SK-N-SH treated with all-trans-retinoic acid at 6 μM for 48 hours (cell line): ENCODE results near the gene TLE1.

Experiments
- ARNTL ChIP-seq: fragments of 450-650 bp; formaldehyde crosslinking; IDR thresholded peaks from 2 replicates; pipeline ENCODE4 v1.5.0; 2020; ENCODE audit warnings: low read depth, mild to moderate bottlenecking, moderate library complexity, borderline replicate concordance
- BACH2 ChIP-seq: fragments of 250-450 bp; sonication (Bioruptor Pico); IDR thresholded peaks from 2 replicates; pipeline ENCODE4 v1.9.0; 2021; ENCODE audit warnings: mild to moderate bottlenecking, borderline replicate concordance
- OSR1 ChIP-seq: fragments of 250-450 bp; sonication (Bioruptor Pico); IDR thresholded peaks from 2 replicates; pipeline ENCODE4 v1.8.0; 2022; ENCODE audit warnings: moderate library complexity, mild to moderate bottlenecking, inconsistent platforms
- PPARA ChIP-seq: fragments of 250-450 bp; sonication (Bioruptor Pico); IDR thresholded peaks from 2 replicates; pipeline ENCODE4 v1.5.0; 2020; ENCODE audit warnings: mild to moderate bottlenecking, borderline replicate concordance
- RARB ChIP-seq: fragments of 250-450 bp; sonication (Bioruptor Pico); IDR thresholded peaks from 2 replicates; pipeline ENCODE4 v1.8.0; 2021; ENCODE audit warnings: mild to moderate bottlenecking, moderate library complexity
- SNAI2 ChIP-seq: fragments of 250-450 bp; sonication (Bioruptor Pico); IDR thresholded peaks from 2 replicates; pipeline ENCODE4 v1.5.0; 2020; ENCODE audit warnings: mild to moderate bottlenecking, moderate library complexity
- TCF4 ChIP-seq: fragments of 250-450 bp; sonication (Bioruptor Pico); IDR thresholded peaks from 2 replicates; pipeline ENCODE4 v1.8.0; 2021; ENCODE audit warnings: mild to moderate bottlenecking, moderate library complexity, borderline replicate concordance
- ZC3H10 ChIP-seq: fragments of 250-450 bp; sonication (Bioruptor Pico); IDR thresholded peaks from 2 replicates; pipeline ENCODE4 v1.5.1; 2021; ENCODE audit warnings: mild to moderate bottlenecking, moderate library complexity
- ZFP3 ChIP-seq: fragments of 250-450 bp; sonication (Bioruptor Pico); IDR thresholded peaks from 2 replicates; pipeline ENCODE4 v1.5.0; 2020; ENCODE audit warnings: mild to moderate bottlenecking, moderate library complexity
- ZFP30 ChIP-seq: fragments of 450-650 bp; formaldehyde crosslinking; IDR thresholded peaks from 2 replicates; pipeline ENCODE4 v1.5.0; 2022; ENCODE audit warnings: mild to moderate bottlenecking, moderate library complexity
- ZNF70 ChIP-seq: fragments of 450-650 bp; formaldehyde crosslinking; IDR thresholded peaks from 2 replicates; pipeline ENCODE4 v1.5.0; 2020; ENCODE audit warnings: mild to moderate bottlenecking, moderate library complexity
- TF ChIP-seq, protein P1 (sequence below): fragments of 250-450 bp; sonication (Bioruptor Pico); IDR thresholded peaks from 2 replicates; pipeline ENCODE4 v1.8.0; 2020; ENCODE audit warnings: mild to moderate bottlenecking, moderate library complexity, borderline replicate concordance
- TF ChIP-seq, protein P2 (sequence below): fragments of 250-450 bp; sonication (Bioruptor Pico); IDR thresholded peaks from 2 replicates; pipeline ENCODE4 v1.5.1; 2021; ENCODE audit warnings: mild to moderate bottlenecking, moderate library complexity
- TF ChIP-seq, protein P3 (sequence below): fragments of 250-450 bp; sonication (Bioruptor Pico); IDR thresholded peaks from 2 replicates; pipeline ENCODE4 v1.5.1; 2020; ENCODE audit warnings: low read depth, mild to moderate bottlenecking, moderate library complexity

DNA sequence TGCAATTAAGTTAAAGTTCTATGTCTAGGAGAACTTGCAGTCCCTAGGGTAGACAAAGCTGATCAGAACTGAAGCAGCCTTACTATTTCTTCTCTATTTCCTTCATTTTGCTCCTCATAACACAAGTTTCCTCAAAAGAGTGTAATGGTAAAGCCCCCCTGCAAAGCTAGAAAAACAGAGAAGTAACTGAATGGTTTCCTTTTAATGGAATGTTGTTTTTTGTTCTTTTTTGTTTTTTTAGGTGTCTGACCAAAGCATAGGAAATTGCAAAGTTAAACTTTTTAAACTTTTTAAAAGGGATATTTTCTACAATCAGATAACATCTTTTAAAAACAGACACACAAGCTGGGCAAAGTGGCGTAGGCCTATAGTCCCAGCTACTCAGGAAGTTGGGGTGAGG lies 145.7 kb downstream of the TLE1 start:
- TF ChIP-seq ZFP30 (CRISPR knock-in tag): no peak
- no peak for TF ChIP-seq RARB
- TF ChIP-seq ZC3H10: no peak
- no peak for TF ChIP-seq PPARA
- no peak for TF ChIP-seq OSR1 (CRISPR knock-in tag)
- TF ChIP-seq TCF4 (CRISPR knock-in tag): no peak
- TF ChIP-seq BACH2 (CRISPR knock-in tag): no peak
- TF ChIP-seq ZNF70: no peak
- no peak for TF ChIP-seq SNAI2 (CRISPR knock-in tag)
- TF ChIP-seq, protein P1, sequence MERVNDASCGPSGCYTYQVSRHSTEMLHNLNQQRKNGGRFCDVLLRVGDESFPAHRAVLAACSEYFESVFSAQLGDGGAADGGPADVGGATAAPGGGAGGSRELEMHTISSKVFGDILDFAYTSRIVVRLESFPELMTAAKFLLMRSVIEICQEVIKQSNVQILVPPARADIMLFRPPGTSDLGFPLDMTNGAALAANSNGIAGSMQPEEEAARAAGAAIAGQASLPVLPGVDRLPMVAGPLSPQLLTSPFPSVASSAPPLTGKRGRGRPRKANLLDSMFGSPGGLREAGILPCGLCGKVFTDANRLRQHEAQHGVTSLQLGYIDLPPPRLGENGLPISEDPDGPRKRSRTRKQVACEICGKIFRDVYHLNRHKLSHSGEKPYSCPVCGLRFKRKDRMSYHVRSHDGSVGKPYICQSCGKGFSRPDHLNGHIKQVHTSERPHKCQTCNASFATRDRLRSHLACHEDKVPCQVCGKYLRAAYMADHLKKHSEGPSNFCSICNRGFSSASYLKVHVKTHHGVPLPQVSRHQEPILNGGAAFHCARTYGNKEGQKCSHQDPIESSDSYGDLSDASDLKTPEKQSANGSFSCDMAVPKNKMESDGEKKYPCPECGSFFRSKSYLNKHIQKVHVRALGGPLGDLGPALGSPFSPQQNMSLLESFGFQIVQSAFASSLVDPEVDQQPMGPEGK (CRISPR knock-in tag): no peak
- TF ChIP-seq ZFP3 (CRISPR knock-in tag): no peak
- TF ChIP-seq, protein P2, sequence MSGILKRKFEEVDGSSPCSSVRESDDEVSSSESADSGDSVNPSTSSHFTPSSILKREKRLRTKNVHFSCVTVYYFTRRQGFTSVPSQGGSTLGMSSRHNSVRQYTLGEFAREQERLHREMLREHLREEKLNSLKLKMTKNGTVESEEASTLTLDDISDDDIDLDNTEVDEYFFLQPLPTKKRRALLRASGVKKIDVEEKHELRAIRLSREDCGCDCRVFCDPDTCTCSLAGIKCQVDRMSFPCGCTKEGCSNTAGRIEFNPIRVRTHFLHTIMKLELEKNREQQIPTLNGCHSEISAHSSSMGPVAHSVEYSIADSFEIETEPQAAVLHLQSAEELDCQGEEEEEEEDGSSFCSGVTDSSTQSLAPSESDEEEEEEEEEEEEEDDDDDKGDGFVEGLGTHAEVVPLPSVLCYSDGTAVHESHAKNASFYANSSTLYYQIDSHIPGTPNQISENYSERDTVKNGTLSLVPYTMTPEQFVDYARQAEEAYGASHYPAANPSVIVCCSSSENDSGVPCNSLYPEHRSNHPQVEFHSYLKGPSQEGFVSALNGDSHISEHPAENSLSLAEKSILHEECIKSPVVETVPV (CRISPR knock-in tag): no peak
- TF ChIP-seq, protein P3, sequence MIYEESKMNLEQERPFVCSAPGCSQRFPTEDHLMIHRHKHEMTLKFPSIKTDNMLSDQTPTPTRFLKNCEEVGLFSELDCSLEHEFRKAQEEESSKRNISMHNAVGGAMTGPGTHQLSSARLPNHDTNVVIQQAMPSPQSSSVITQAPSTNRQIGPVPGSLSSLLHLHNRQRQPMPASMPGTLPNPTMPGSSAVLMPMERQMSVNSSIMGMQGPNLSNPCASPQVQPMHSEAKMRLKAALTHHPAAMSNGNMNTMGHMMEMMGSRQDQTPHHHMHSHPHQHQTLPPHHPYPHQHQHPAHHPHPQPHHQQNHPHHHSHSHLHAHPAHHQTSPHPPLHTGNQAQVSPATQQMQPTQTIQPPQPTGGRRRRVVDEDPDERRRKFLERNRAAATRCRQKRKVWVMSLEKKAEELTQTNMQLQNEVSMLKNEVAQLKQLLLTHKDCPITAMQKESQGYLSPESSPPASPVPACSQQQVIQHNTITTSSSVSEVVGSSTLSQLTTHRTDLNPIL: no peak
- TF ChIP-seq ARNTL (CRISPR knock-in tag): no peak
